K562 (cell line): ENCODE results near the gene PSMD10. TPM values are rescaled to one million over a fixed set of nuclear protein-coding genes. Genes with fewer than 3 reads are reported as not detected.

Source experiments
- ATF7 ChIP-seq: fragments of 450-650 bp; IDR thresholded peaks from 2 replicates; pipeline ENCODE4 v1.7.1; 2014; ENCODE audit warnings: mild to moderate bottlenecking, moderate library complexity
- DDX20 ChIP-seq: fragments of 450-650 bp; IDR thresholded peaks from 2 replicates; pipeline ENCODE4 v1.6.1; 2016; ENCODE audit warnings: missing genetic modification characterization, low read depth, mild to moderate bottlenecking, missing compliant biosample characterization, moderate library complexity
- HDAC1 ChIP-seq, 2 experiments: fragments of 450-650 bp; IDR thresholded peaks; 2 replicates each; pipeline ENCODE4 v1.6.1; 2016 to 2017; ENCODE audit warnings: inconsistent platforms in 1 of 2, mild to moderate bottlenecking in 1 of 2, moderate library complexity in 1 of 2
- HDAC3 ChIP-seq: fragments of 450-650 bp; IDR thresholded peaks from 2 replicates; pipeline ENCODE4 v1.6.1; 2018; ENCODE audit warnings: borderline replicate concordance, mild to moderate bottlenecking, moderate library complexity; ENCODE audit not compliant: partially characterized antibody
- KAT7 ChIP-seq: sonication (generic); formaldehyde crosslinking; IDR thresholded peaks from 2 replicates; pipeline ENCODE4 v1.8.0; 2022; ENCODE audit warnings: missing genetic modification reagents, mild to moderate bottlenecking, borderline replicate concordance
- ZBED1 ChIP-seq: IDR thresholded peaks from 2 replicates; pipeline ENCODE4 v1.6.1; 2014
- ZBTB33 ChIP-seq: sonication (generic); formaldehyde crosslinking; IDR thresholded peaks from 2 replicates; pipeline ENCODE4 v1.8.1; 2023; ENCODE audit warnings: mild to moderate bottlenecking, missing genetic modification reagents
- ZFP30 ChIP-seq: fragments of 250-450 bp; sonication (Bioruptor Pico); IDR thresholded peaks from 2 replicates; pipeline ENCODE4 v1.8.0; 2022; ENCODE audit warnings: moderate library complexity, mild to moderate bottlenecking, inconsistent platforms, borderline replicate concordance
- ZMIZ1 ChIP-seq, 2 experiments: fragments of 150-350 bp in 1 of 2; IDR thresholded peaks; 2 replicates each; pipeline ENCODE4 v1.6.1; 2012 to 2016; ENCODE audit warnings: low read depth in 2 of 2, low read length in 2 of 2, mild to moderate bottlenecking in 1 of 2, moderate library complexity in 1 of 2
- ZNF280B ChIP-seq: fragments of 250-450 bp; sonication (Bioruptor Pico); IDR thresholded peaks from 2 replicates; pipeline ENCODE4 v1.5.1; 2021; ENCODE audit warnings: mild to moderate bottlenecking
- ZNF316 ChIP-seq: fragments of 450-650 bp; IDR thresholded peaks from 2 replicates; pipeline ENCODE4 v1.6.1; 2016
- polyA plus RNA-seq, 8 experiments: library from polyadenylated mRNA; depleted of rRNA in 4 of 8; stranded (reverse) in 5 of 8; unstranded in 3 of 8; fragments of >200 nt; fragmentation: Nextera tagmentation in 2 of 8; fragmentation: Illumina TruSeq in 1 of 8; extraction: Ambion mirVana in 2 of 8; extraction: Trizol in 1 of 8; gene quantifications; 2 replicates each; pipeline versions ENCODE4 v1.2.1 to v1.2.3, GENCODE V29; 2011 to 2014; ENCODE audit warnings: inconsistent platforms in 1 of 8, missing spikeins in 1 of 8
- total RNA-seq, 7 experiments: library from RNA; depleted of rRNA in 6 of 7; stranded (reverse); fragments of >200 nt in 6 of 7; fragmentation: Illumina TruSeq in 2 of 7; extraction: Trizol in 2 of 7; gene quantifications; 2 replicates each; pipeline versions ENCODE4 v1.2.1 to v1.2.3, GENCODE V29; 2011 to 2021; ENCODE audit warnings: low replicate concordance in 1 of 7

Gene PSMD10
- total and polyA plus RNA-seq, 9 of the 15 experiments (the other 6 are each of a cell fraction or from before 2014, with no cell fraction given): 47.8 to 163 (median 70.4) TPM

GRCh38 chrX:108036298-108036973 is 54.9 kb downstream of the PSMD10 start (continued):
- TF ChIP-seq ZMIZ1 (IDR thresholded peaks at IDR 0.05; ENCODE audit: low read depth in 2 of 2, low read length in 2 of 2): no peak
- TF ChIP-seq ZBED1: no peak
- no peak for TF ChIP-seq ZFP30 (CRISPR knock-in tag)
- TF ChIP-seq HDAC3: no peak
- no peak for TF ChIP-seq ZBTB33 (CRISPR knock-in tag)
- TF ChIP-seq ATF7: 0 out of 2 replicates have a peak, but pooled peaks have one; percentile 30
- TF ChIP-seq ZNF280B: no peak
- TF ChIP-seq KAT7 (CRISPR knock-in tag): no peak
- 0 out of 4 replicates have a peak, but pooled peaks of 1 of the 2 experiments have one; percentile 22 for TF ChIP-seq HDAC1 (IDR thresholded peaks at IDR 0.05)
- no peak for TF ChIP-seq DDX20 (tag)
- peak; percentile 85 for TF ChIP-seq ZNF316
